Neutrophil (primary cell): Measurements from ENCODE around the gene ZNF641.
"Not testable (repeated sequence)": the region's sequence is repeated elsewhere in the genome, so short reads cannot be mapped to it uniquely, and the experiment has no call there.

ENCODE experiments used
- H3K27ac ChIP-seq: fragments of 200-600 bp; sonication (generic); 2 replicates; pipeline ENCODE4 v1.5.1; 2016; ENCODE audit warnings: mild to moderate bottlenecking, moderate library complexity
- H3K27me3 ChIP-seq: fragments of 200-600 bp; sonication (generic); 2 replicates; pipeline ENCODE4 v1.6.0; 2016; ENCODE audit warnings: mild to moderate bottlenecking
- H3K36me3 ChIP-seq: fragments of 200-600 bp; sonication (generic); 2 replicates; pipeline ENCODE4 v1.5.1; 2017
- H3K4me1 ChIP-seq, 2 experiments: fragments of 200-600 bp in 1 of 2; sonication (generic) in 1 of 2; 1 replicate in 1 of 2; 2 replicates in 1 of 2; pipeline versions ENCODE4 v1.5.1 to v1.6.1; 2013 to 2016; ENCODE audit warnings: low read depth in 1 of 2, low read length in 1 of 2, mild to moderate bottlenecking in 1 of 2, moderate library complexity in 1 of 2; ENCODE audit not compliant: control insufficient read depth in 1 of 2, insufficient read depth in 1 of 2
- H3K4me3 ChIP-seq, 2 experiments: fragments of 200-600 bp in 1 of 2; sonication (generic) in 1 of 2; 1 replicate in 1 of 2; 2 replicates in 1 of 2; pipeline ENCODE4 v1.5.1; 2013 to 2016; ENCODE audit warnings: low read depth in 1 of 2, low read length in 1 of 2, mild to moderate bottlenecking in 1 of 2, moderate library complexity in 1 of 2
- H3K9me3 ChIP-seq: fragments of 200-600 bp; sonication (generic); 2 replicates; pipeline ENCODE4 v1.5.1; 2016
- CTCF ChIP-seq: fragments of 200-600 bp; sonication (generic); IDR thresholded peaks from 2 replicates; pipeline ENCODE4 v1.5.1; 2016; ENCODE audit warnings: antibody characterized with exemption

ZNF641 gene

DNA sequence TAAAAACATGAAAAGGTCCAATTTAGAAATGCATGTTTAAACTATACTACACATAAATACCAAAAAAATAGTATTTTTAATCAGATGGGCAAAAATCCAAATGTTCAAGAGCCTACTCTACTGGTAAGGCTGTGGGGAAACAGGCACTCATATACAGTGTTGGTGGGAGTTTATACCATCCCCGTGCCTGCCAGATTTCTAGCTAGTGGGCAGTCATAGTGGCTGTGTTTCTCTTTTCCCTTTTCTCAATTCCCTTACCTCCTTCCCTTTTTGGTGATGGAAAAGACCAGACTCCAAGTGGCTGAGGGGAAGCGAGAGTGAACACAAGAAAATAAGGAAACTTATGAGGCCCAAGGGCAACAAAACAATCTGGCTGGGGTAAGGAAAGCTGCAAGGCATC is 14.7 kb downstream of the ZNF641 start:
- Histone ChIP-seq H3K4me1 (peaks cover 14% of the 10 kb centered on the region in 2 experiments), H3K27ac (no peak overlapping the region)
- TF ChIP-seq CTCF, result no peak

DNA sequence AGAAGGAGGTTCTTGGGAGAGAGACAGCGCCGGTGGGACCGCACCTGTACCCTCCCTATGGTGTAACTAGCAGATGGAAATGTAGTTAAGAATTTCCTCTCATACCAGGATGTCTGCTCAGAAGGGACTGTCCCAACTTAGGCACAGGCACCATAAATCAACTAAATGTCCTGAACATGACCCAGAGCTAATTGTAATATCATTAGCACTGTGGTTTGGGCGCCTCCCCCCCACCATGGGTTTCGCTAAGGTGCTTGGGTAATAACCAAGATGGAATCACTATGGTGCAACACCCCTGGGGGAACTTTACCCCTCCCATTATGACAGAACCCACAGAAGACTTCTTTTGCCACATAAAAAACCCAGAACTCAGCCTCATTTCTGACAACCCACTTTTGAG is 15.9 kb downstream of the ZNF641 start:
- no peaks in the 10 kb centered on the region for H3K9me3 ChIP-seq
- peaks cover 11% of the 10 kb centered on the region for H3K36me3 ChIP-seq
- H3K27me3 ChIP-seq, result no peaks in the 10 kb centered on the region
- H3K27ac ChIP-seq, result no peak overlapping the region
- H3K4me1 ChIP-seq, result peaks cover 7 to 10% of the 10 kb centered on the region in 2 experiments
- H3K4me3 ChIP-seq, result no peak overlapping the region
- no peak for TF ChIP-seq CTCF

More for the DNA sequence above, 14.7 kb downstream of the ZNF641 start:
- Histone ChIP-seq H3K9me3 (no peaks in the 10 kb centered on the region), H3K27me3 (no peaks in the 10 kb centered on the region), H3K4me3 (no peak overlapping the region), H3K36me3 (peaks cover 24% of the 10 kb centered on the region)

GRCh38 chr12:48333680-48334079 is 17.0 kb downstream of the ZNF641 start:
- not testable (repeated sequence) for H3K4me1 ChIP-seq, H3K9me3 ChIP-seq, H3K36me3 ChIP-seq, H3K4me3 ChIP-seq, H3K27ac ChIP-seq, H3K27me3 ChIP-seq

- Histone ChIP-seq H3K4me1 (peaks cover 7 to 10% of the 10 kb centered on the region in 2 experiments), H3K4me3 (no peak overlapping the region), H3K9me3 (no peaks in the 10 kb centered on the region), H3K27me3 (peaks cover 9% of the 10 kb centered on the region), H3K27ac (no peak overlapping the region), H3K36me3 (no peaks in the 10 kb centered on the region)
- TF ChIP-seq CTCF, result no peak
Observed at GRCh38 chr12:48331399-48331798, 19.3 kb downstream of the ZNF641 start.

DNA sequence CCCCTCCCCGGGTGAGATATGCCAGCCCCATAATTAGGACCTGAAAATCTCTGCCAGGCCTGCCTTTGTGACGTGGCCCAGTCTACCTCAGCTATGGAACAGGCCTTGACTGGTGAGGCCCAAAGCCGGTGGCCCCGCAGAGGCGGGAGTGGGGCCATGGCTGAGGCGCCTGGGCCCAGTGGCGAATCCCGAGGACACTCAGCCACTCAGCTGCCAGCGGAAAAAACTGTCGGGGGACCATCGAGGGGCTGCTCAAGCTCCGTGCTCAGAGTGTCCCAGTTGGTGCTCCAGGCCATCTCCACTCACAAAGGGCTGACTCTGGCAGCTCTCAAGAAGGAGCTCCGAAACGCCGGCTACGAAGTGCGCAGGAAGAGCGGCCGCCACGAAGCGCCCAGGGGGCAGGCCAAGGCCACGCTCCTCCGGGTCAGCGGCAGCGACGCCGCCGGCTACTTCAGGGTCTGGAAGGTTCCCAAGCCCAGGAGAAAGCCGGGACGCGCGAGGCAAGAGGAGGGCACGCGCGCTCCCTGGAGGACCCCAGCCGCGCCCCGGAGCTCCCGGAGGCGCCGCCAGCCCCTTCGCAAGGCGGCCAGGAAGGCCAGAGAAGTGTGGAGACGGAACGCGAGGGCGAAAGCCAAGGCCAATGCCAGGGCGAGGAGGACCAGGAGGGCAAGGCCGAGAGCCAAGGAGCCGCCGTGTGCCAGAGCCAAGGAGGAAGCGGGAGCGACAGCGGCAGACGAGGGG is 21.4 kb downstream of the ZNF641 start:
- TF ChIP-seq CTCF, result no peak
- Histone ChIP-seq H3K4me3 (no peak overlapping the region), H3K27me3 (peaks cover 11% of the 10 kb centered on the region), H3K4me1 (no peaks in the 10 kb centered on the region), H3K36me3 (no peaks in the 10 kb centered on the region), H3K9me3 (no peaks in the 10 kb centered on the region), H3K27ac (no peak overlapping the region)

- no peaks in the 10 kb centered on the region for H3K36me3 ChIP-seq
- TF ChIP-seq CTCF, result no peak
- no peak overlapping the region for H3K27ac ChIP-seq
- no peak overlapping the region for H3K4me3 ChIP-seq
- no peaks in the 10 kb centered on the region for H3K27me3 ChIP-seq
- H3K9me3 ChIP-seq, result no peaks in the 10 kb centered on the region
- H3K4me1 ChIP-seq, result no peaks in the 10 kb centered on the region
Observed at GRCh38 chr12:48316491-48316890, 34.2 kb downstream of the ZNF641 start.
